Omental fat pad (tissue), 4 donors: ENCODE data around the gene ASCC2. TPM values are rescaled to one million over a fixed set of nuclear protein-coding genes. Genes with fewer than 3 reads are reported as not detected.
A peak's percentile ranks its signal among the peaks of the same experiment; 100 is the strongest.

Experiments
- ATAC-seq: fragments of 150-250 bp; one replicate; pipeline ENCODE4 v1.9.1; 2016; ENCODE audit warnings: mild to moderate bottlenecking, moderate library complexity; ENCODE audit not compliant: low FRiP score
- DNase-seq: peaks from one replicate; pipeline ENCODE4 v3.0.0-alpha.2; 2019; ENCODE audit warnings: low spot score
- CTCF ChIP-seq, 3 donors: fragments of 450-650 bp; IDR thresholded peaks; one replicate each; pipeline ENCODE4 v1.5.1; 2016 to 2017; ENCODE audit warnings: antibody characterized with exemption in 3 of 3, mild to moderate bottlenecking in 3 of 3, moderate library complexity in 2 of 3
- total RNA-seq, 4 donors: library from RNA; depleted of rRNA; stranded (reverse); fragments of >200 nt; gene quantifications; one replicate each; pipeline ENCODE4 v1.1.0, GENCODE V29; 2016

ASCC2 gene
- total RNA-seq, 4 donors from 2014 or later = 35.4 to 65.2 (median 51.8) TPM

GRCh38 chr22:29830585-29830984, 7.5 kb downstream of the ASCC2 start:
- ATAC-seq (no peak), DNase-seq (no peak)
- TF ChIP-seq CTCF (IDR thresholded peaks at IDR 0.05) = no peak

GRCh38 chr22:29827726-29828125, 10.3 kb downstream of the ASCC2 start:
- peak; percentile 34 for DNase-seq
- ATAC-seq = peak; percentile 43

GRCh38 chr22:29827091-29827490, 11.0 kb downstream of the ASCC2 start:
- TF ChIP-seq CTCF (IDR thresholded peaks at IDR 0.05) = no peak
- no peak for ATAC-seq
- no peak for DNase-seq

- TF ChIP-seq CTCF (IDR thresholded peaks at IDR 0.05) = no peak
- DNase-seq = no peak
- no peak for ATAC-seq
These were observed 12.5 kb downstream of the ASCC2 start for GRCh38 chr22:29825578-29825977.

- DNase-seq (no peak), ATAC-seq (no peak)
- no peak for TF ChIP-seq CTCF (IDR thresholded peaks at IDR 0.05)
These were observed 13.4 kb downstream of the ASCC2 start for GRCh38 chr22:29824677-29825076.

GRCh38 chr22:29821291-29822016, 16.6 kb downstream of the ASCC2 start:
- TF ChIP-seq CTCF (IDR thresholded peaks at IDR 0.05) = no peak
- DNase-seq (peak; percentile 86), ATAC-seq (peak; percentile 64)

GRCh38 chr22:29820961-29821290, 17.1 kb downstream of the ASCC2 start:
- TF ChIP-seq CTCF (IDR thresholded peaks at IDR 0.05) = no peak
- DNase-seq (no peak), ATAC-seq (no peak)
